ENCODE results near the gene SDK1.

SDK1 gene

GRCh38 chr7:3835109-3835508, 534.1 kb downstream of the SDK1 start:
- no peak for DNase-seq

- no peak for DNase-seq
Observed at GRCh38 chr7:3836855-3837254, 535.8 kb downstream of the SDK1 start.

- DNase-seq = no peak
Observed at GRCh38 chr7:3844540-3845151, 543.6 kb downstream of the SDK1 start.

- no peak for DNase-seq
Observed at GRCh38 chr7:3846738-3847137, 545.7 kb downstream of the SDK1 start.

- no peak for DNase-seq
Observed at GRCh38 chr7:3847336-3847735, 546.3 kb downstream of the SDK1 start.

- DNase-seq = no peak
Observed at GRCh38 chr7:3859431-3859830, 558.4 kb downstream of the SDK1 start.

- DNase-seq = no peak
Observed at GRCh38 chr7:3860932-3861331, 559.9 kb downstream of the SDK1 start.

GRCh38 chr7:3861386-3861785, 560.3 kb downstream of the SDK1 start:
- DNase-seq = no peak

GRCh38 chr7:3861941-3862340, 560.9 kb downstream of the SDK1 start:
- no peak for DNase-seq

- no peak for DNase-seq
Observed at GRCh38 chr7:3862774-3863173, 561.7 kb downstream of the SDK1 start.

GRCh38 chr7:3866277-3866676, 565.2 kb downstream of the SDK1 start:
- DNase-seq = no peak

- DNase-seq = no peak
Observed at GRCh38 chr7:3867863-3868262, 566.8 kb downstream of the SDK1 start.

- DNase-seq = no peak
Observed at GRCh38 chr7:3879355-3880075, 578.5 kb downstream of the SDK1 start.

GRCh38 chr7:3880228-3880987, 579.4 kb downstream of the SDK1 start:
- DNase-seq = no peak

GRCh38 chr7:3882782-3883181, 581.7 kb downstream of the SDK1 start:
- no peak for DNase-seq

GRCh38 chr7:3884543-3884942, 583.5 kb downstream of the SDK1 start:
- DNase-seq = no peak

GRCh38 chr7:3887096-3887690, 586.1 kb downstream of the SDK1 start:
- DNase-seq = no peak

GRCh38 chr7:3888096-3888495, 587.0 kb downstream of the SDK1 start:
- DNase-seq = no peak

- no peak for DNase-seq
Observed at GRCh38 chr7:3892157-3892556, 591.1 kb downstream of the SDK1 start.

GRCh38 chr7:3892686-3893085, 591.6 kb downstream of the SDK1 start:
- no peak for DNase-seq

- DNase-seq = no peak
Observed at GRCh38 chr7:3893151-3893788, 592.2 kb downstream of the SDK1 start.

GRCh38 chr7:3893789-3894153, 592.7 kb downstream of the SDK1 start:
- no peak for DNase-seq
